Stimulated activated CD4-positive, alpha-beta T cell treated with anti-CD3 and anti-CD28 coated beads, Interleukin-4, amount 100 ng/mL, for 1 hour (primary cell): ENCODE measurements around the gene GRB10.

ENCODE experiments used
- DNase-seq: peaks from one replicate; pipeline ENCODE4 v3.0.0-alpha.2; 2020

Gene GRB10

GRCh38 chr7:50687096-50687495 lies 95.6 kb downstream of the GRB10 start:
- DNase-seq: no peak

GRCh38 chr7:50685135-50686065 lies 97.3 kb downstream of the GRB10 start:
- no peak for DNase-seq

GRCh38 chr7:50684713-50685075 lies 98.0 kb downstream of the GRB10 start:
- DNase-seq: no peak

GRCh38 chr7:50684011-50684712 lies 98.5 kb downstream of the GRB10 start:
- DNase-seq: no peak

- no peak for DNase-seq
Measured at GRCh38 chr7:50682573-50682972, 100.1 kb downstream of the GRB10 start.

- no peak for DNase-seq
Measured at GRCh38 chr7:50682079-50682478, 100.6 kb downstream of the GRB10 start.

GRCh38 chr7:50681432-50682045 lies 101.2 kb downstream of the GRB10 start:
- no peak for DNase-seq

- no peak for DNase-seq
Measured at GRCh38 chr7:50679218-50680007, 103.3 kb downstream of the GRB10 start.

GRCh38 chr7:50678586-50678985 lies 104.1 kb downstream of the GRB10 start:
- no peak for DNase-seq

GRCh38 chr7:50677638-50677996 lies 105.1 kb downstream of the GRB10 start:
- DNase-seq: no peak

- no peak for DNase-seq
Measured at GRCh38 chr7:50676740-50677637, 105.7 kb downstream of the GRB10 start.

GRCh38 chr7:50676079-50676478 lies 106.6 kb downstream of the GRB10 start:
- no peak for DNase-seq

- DNase-seq: no peak
Measured at GRCh38 chr7:50674896-50675835, 107.5 kb downstream of the GRB10 start.

GRCh38 chr7:50674299-50674698 lies 108.4 kb downstream of the GRB10 start:
- DNase-seq: no peak

GRCh38 chr7:50673096-50673495 lies 109.6 kb downstream of the GRB10 start:
- no peak for DNase-seq

- DNase-seq: no peak
Measured at GRCh38 chr7:50672045-50672444, 110.7 kb downstream of the GRB10 start.

- DNase-seq: no peak
Measured at GRCh38 chr7:50671386-50671785, 111.3 kb downstream of the GRB10 start.

- no peak for DNase-seq
Measured at GRCh38 chr7:50669890-50670289, 112.8 kb downstream of the GRB10 start.

- DNase-seq: no peak
Measured at GRCh38 chr7:50667789-50668226, 114.9 kb downstream of the GRB10 start.

GRCh38 chr7:50667338-50667737 lies 115.4 kb downstream of the GRB10 start:
- DNase-seq: no peak

- DNase-seq: no peak
Measured at GRCh38 chr7:50666124-50666496, 116.6 kb downstream of the GRB10 start.
